Stimulated activated CD4-positive, alpha-beta T cell treated with anti-CD3 and anti-CD28 coated beads, TNF-alpha, amount 100 ng/mL, for 48 hours (primary cell): ENCODE measurements around the gene CRYM.

Experiments used
- DNase-seq, 3 donors: peaks; one replicate each; pipeline ENCODE4 v3.0.0-alpha.2; 2020; ENCODE audit warnings: low read depth in 3 of 3

The CRYM gene

GRCh38 chr16:21244518-21245215, 33.4 kb downstream of the CRYM start:
- no peak for DNase-seq

GRCh38 chr16:21242756-21243155, 35.3 kb downstream of the CRYM start:
- DNase-seq = no peak

- no peak for DNase-seq
Measured at GRCh38 chr16:21239646-21240045, 38.4 kb downstream of the CRYM start.

GRCh38 chr16:21236831-21237230, 41.3 kb downstream of the CRYM start:
- DNase-seq = no peak

GRCh38 chr16:21235199-21235585, 42.9 kb downstream of the CRYM start:
- no peak for DNase-seq

GRCh38 chr16:21233521-21234150, 44.5 kb downstream of the CRYM start, which contains the start of gene ANKS4B:
Gene ANKS4B (plus strand): TSS chr16:21233699. CDS start chr16:21233738, 39 bp downstream.
- DNase-seq = no peak

- DNase-seq = no peak
Measured at GRCh38 chr16:21233045-21233520, 45.0 kb downstream of the CRYM start.

GRCh38 chr16:21228361-21228872, 49.7 kb downstream of the CRYM start:
- DNase-seq = no peak

- no peak for DNase-seq
Measured at GRCh38 chr16:21227866-21228265, 50.2 kb downstream of the CRYM start.

GRCh38 chr16:21226749-21227148, 51.3 kb downstream of the CRYM start:
- no peak for DNase-seq

GRCh38 chr16:21224800-21225199, 53.3 kb downstream of the CRYM start:
- no peak for DNase-seq

- DNase-seq = no peak
Measured at GRCh38 chr16:21223787-21224186, 54.3 kb downstream of the CRYM start.

GRCh38 chr16:21222495-21223337, 55.4 kb downstream of the CRYM start:
- no peak for DNase-seq

GRCh38 chr16:21219551-21219950, 58.5 kb downstream of the CRYM start:
- no peak for DNase-seq

- DNase-seq = no peak
Measured at GRCh38 chr16:21218153-21218552, 59.9 kb downstream of the CRYM start.

GRCh38 chr16:21217121-21217520, 61.0 kb downstream of the CRYM start:
- no peak for DNase-seq

GRCh38 chr16:21214086-21214485, 64.0 kb downstream of the CRYM start:
- no peak for DNase-seq

GRCh38 chr16:21211486-21211885, 66.6 kb downstream of the CRYM start, which contains the start of gene ZP2:
Gene ZP2 (minus strand): TSS chr16:21211574. CDS start chr16:21211547, 27 bp downstream.
- no peak for DNase-seq
